ENCODE results near the gene RFX2.
A peak's percentile ranks its signal among the peaks of the same experiment; 100 is the strongest.
"Not testable (repeated sequence)": the region's sequence is repeated elsewhere in the genome, so short reads cannot be mapped to it uniquely, and the experiment has no call there.

Gene RFX2

GRCh38 chr19:5991244-5991838 is 119.0 kb downstream of the RFX2 start:
- DNase-seq (ENCODE audit: low read depth, low spot score), result no peak

GRCh38 chr19:5990289-5990797 is 120.0 kb downstream of the RFX2 start:
- DNase-seq (ENCODE audit: low read depth, low spot score), result no peak

GRCh38 chr19:5989388-5990074 is 120.8 kb downstream of the RFX2 start:
- DNase-seq (ENCODE audit: low read depth, low spot score), result no peak

GRCh38 chr19:5988517-5989387 is 121.5 kb downstream of the RFX2 start:
- DNase-seq (ENCODE audit: low read depth, low spot score), result no peak

- DNase-seq (ENCODE audit: low read depth, low spot score), result peak; percentile 56
These were observed 123.1 kb downstream of the RFX2 start for GRCh38 chr19:5987077-5987818.

- not testable (repeated sequence) for DNase-seq (ENCODE audit: low read depth, low spot score)
These were observed 124.5 kb downstream of the RFX2 start for GRCh38 chr19:5985837-5986236.

GRCh38 chr19:5985098-5985783 is 125.1 kb downstream of the RFX2 start:
- no peak for DNase-seq (ENCODE audit: low read depth, low spot score)

GRCh38 chr19:5984600-5984999 is 125.7 kb downstream of the RFX2 start:
- DNase-seq (ENCODE audit: low read depth, low spot score), result no peak

GRCh38 chr19:5983367-5983955 is 126.8 kb downstream of the RFX2 start:
- no peak for DNase-seq (ENCODE audit: low read depth, low spot score)

GRCh38 chr19:5978606-5979552 is 131.4 kb downstream of the RFX2 start:
- DNase-seq (ENCODE audit: low read depth, low spot score), result no peak

GRCh38 chr19:5977785-5978605 is 132.3 kb downstream of the RFX2 start, which contains the start of gene RANBP3:
Gene RANBP3 (minus strand): TSS chr19:5978140. CDS start chr19:5978082, 58 bp downstream.
- peak; percentile 89 for DNase-seq (ENCODE audit: low read depth, low spot score)

GRCh38 chr19:5977222-5977784 is 133.0 kb downstream of the RFX2 start:
- no peak for DNase-seq (ENCODE audit: low read depth, low spot score)

- no peak for DNase-seq (ENCODE audit: low read depth, low spot score)
These were observed 133.5 kb downstream of the RFX2 start for GRCh38 chr19:5976768-5977167.

GRCh38 chr19:5975388-5975728 is 134.9 kb downstream of the RFX2 start:
- no peak for DNase-seq (ENCODE audit: low read depth, low spot score)

- no peak for DNase-seq (ENCODE audit: low read depth, low spot score)
These were observed 135.4 kb downstream of the RFX2 start for GRCh38 chr19:5974721-5975387.

GRCh38 chr19:5973867-5974635 is 136.2 kb downstream of the RFX2 start:
- DNase-seq (ENCODE audit: low read depth, low spot score), result no peak

- DNase-seq (ENCODE audit: low read depth, low spot score), result no peak
These were observed 136.9 kb downstream of the RFX2 start for GRCh38 chr19:5973376-5973775.

Data from iPS DF 19.7 (cell line).